K562 treated with DMSO at 1 percent for 12 hours (cell line): Measurements from ENCODE around the gene DCTN1. TPM values are rescaled to one million over a fixed set of nuclear protein-coding genes. Genes with fewer than 3 reads are reported as not detected.

ENCODE experiments used
- total RNA-seq: library from RNA; unstranded; fragments of 300-600 nt; gene quantifications from 2 replicates; pipeline ENCODE4 v1.2.3, GENCODE V29; 2022; ENCODE audit not compliant: insufficient read depth

The DCTN1 gene
- total RNA-seq, result 37.6 and 65.9 TPM in 2 replicates

DNA sequence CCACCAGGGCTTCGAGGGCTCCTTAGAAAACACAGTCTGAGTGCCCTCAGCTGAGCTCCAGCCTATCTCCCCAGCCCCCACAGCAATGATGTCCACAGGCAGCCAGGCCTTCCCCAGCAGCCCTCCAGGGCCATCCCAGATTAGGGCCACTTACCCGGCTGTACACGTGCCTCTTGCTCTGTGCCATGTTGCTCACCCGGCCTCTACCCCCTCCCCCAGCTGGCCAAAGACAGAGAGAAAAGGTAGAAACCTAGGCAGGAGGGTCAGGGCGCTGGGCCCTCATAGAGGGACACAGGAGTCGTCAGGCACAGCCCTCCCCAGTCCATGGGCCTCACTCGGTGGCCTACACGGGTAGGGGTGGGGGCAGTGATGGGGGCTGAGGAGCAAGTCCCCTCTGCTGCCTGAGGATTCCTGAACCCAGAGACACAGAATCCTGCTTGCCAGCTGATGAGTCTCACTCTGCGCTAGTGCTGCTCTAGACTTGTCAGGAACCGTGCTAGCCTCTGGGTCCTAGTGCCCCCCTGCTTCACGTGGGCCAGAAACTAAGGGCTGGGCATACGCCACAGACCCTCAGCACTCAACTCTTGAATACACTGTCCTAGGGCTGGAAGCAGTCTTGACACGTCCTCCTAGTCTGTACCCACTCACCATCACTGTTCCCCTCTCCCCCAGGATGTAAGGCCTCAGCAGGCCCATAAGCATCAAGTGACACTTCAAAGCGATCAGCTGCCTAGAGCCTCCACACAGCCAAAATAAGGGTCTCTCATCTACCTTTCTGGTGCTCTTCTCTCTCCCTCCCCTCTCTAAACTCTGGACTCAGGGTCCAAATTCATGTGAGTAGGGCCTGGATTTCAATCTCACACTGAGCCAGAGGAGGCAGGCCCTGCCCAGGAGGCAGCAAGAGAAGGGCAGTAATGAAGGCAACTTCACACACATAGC lies at the start of gene DCTN1:
Gene DCTN1, minus strand, starts transcription at position 461 of the 939 bp plus-strand sequence. Its CDS starts 274 bp downstream, at position 187.

DNA sequence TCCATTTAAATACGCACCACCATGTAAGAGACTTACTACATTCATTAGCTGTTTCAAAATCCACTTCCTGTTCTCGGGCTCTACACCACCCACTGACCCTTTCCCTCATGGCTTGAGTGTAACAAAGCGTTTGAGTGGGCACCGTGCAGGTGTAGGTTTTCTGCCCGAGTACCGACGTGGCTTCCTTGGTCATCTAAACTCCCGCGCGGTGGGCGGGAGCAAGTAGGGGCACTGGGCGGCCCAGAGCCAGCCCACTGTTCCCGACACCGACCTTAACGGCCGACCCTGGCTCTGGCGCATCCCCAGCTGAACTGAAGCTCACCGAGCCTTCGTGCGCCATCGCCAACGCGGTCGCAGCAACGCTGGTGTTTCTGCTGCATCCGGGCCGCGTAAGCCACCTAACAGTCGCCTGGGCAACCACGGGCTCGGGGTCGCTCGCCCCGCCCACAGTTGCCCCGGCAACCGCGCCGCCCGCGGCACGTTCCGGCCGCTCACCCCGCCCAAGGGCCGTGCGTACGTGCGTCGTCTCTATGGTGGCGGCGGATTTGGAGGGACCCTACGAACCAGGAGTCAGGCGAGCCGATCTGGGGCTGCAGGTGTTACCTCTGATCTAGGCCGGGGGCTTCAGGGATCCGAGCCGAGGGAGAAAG lies 41.2 kb upstream of the DCTN1 start, which contains the start of the genes C2orf81 and WDR54:
Gene C2orf81, minus strand, starts transcription at position 399 of the 650 bp plus-strand sequence. Its CDS starts 59 bp downstream, at position 340.
Gene WDR54, plus strand, starts transcription at position 510 of the 650 bp plus-strand sequence. CDS start 424 bp downstream, outside the sequence.

DNA sequence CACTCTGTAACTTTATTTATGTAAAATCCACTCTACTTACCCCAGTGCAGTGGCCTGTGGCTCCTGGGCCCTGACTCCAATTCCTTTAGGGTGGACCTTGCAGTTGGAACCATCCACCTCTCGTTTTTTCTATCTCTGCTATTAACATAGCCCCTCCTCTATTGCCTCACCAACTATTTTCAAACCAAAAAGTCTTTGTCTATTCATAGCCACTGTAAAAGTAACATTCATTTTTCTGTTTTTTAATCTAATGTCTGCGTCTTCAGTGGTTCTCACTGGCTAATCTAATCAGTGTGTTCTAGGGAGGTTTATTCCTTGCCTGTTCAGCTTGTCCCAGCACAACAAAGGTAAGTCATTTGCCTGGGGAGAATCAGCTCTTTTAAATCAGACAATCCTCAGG lies 36.8 kb downstream of the DCTN1 start, which contains the start of gene SLC4A5:
Gene SLC4A5, minus strand, starts transcription at position 101 of the 400 bp plus-strand sequence. CDS start 28,393 bp downstream, outside the sequence.

Other genes with a start within 250 kb of the DCTN1 start
- 89.1 and 101 TPM in 2 replicates for gene BOLA3, start 232.4 kb downstream of the DCTN1 start, total RNA-seq
- 31.4 and 95.7 TPM in 2 replicates for gene MOB1A, start 201.4 kb downstream of the DCTN1 start, total RNA-seq
- gene MTHFD2, start 181.7 kb downstream of the DCTN1 start, total RNA-seq, result 184 and 295 TPM in 2 replicates
- 0.54 TPM in 1 of 2 replicates, not detected in the other for gene SLC4A5, start 36.9 kb downstream of the DCTN1 start, total RNA-seq
- 0.34 TPM in 1 of 2 replicates, not detected in the other for gene C2orf81, start 41.3 kb upstream of the DCTN1 start, total RNA-seq
- 10.1 and 19.4 TPM in 2 replicates for gene WDR54, start 41.4 kb upstream of the DCTN1 start, total RNA-seq
- 5.8 and 7.7 TPM in 2 replicates for gene RTKN, start 61.6 kb upstream of the DCTN1 start, total RNA-seq
- gene INO80B, start 74.8 kb upstream of the DCTN1 start, total RNA-seq, result 5.4 and 10.6 TPM in 2 replicates
- gene WBP1, start 78.1 kb upstream of the DCTN1 start, total RNA-seq, result 53.6 and 54.1 TPM in 2 replicates
- 54.2 and 80.9 TPM in 2 replicates for gene MOGS, start 85.1 kb upstream of the DCTN1 start, total RNA-seq
- 56.6 and 70.8 TPM in 2 replicates for gene MRPL53, start 92.4 kb upstream of the DCTN1 start, total RNA-seq
- 4.3 and 9.0 TPM in 2 replicates for gene CCDC142, start 102.7 kb upstream of the DCTN1 start, total RNA-seq
- 8.3 and 23.7 TPM in 2 replicates for gene TTC31, start 102.8 kb upstream of the DCTN1 start, total RNA-seq
- gene LBX2, start 119.3 kb upstream of the DCTN1 start, total RNA-seq, result 8.2 and 9.1 TPM in 2 replicates
- 26.0 and 26.8 TPM in 2 replicates for gene PCGF1, start 127.4 kb upstream of the DCTN1 start, total RNA-seq
- gene TLX2, start 134.1 kb upstream of the DCTN1 start, total RNA-seq, result not detected in 2 replicates
- 0.90 TPM in 1 of 2 replicates, not detected in the other for gene DQX1, start 145.9 kb upstream of the DCTN1 start, total RNA-seq
- 125 and 158 TPM in 2 replicates for gene AUP1, start 149.4 kb upstream of the DCTN1 start, total RNA-seq
- 63.8 and 75.8 TPM in 2 replicates for gene HTRA2, start 149.6 kb upstream of the DCTN1 start, total RNA-seq
- 0.74 TPM in 1 of 2 replicates, not detected in the other for gene LOXL3, start 173.6 kb upstream of the DCTN1 start, total RNA-seq
- gene DOK1, start 174.4 kb upstream of the DCTN1 start, total RNA-seq, result 39.5 and 41.0 TPM in 2 replicates